HG03378 (cell line): Measurements from ENCODE around the gene DGKI.
A peak's percentile ranks its signal among the peaks of the same experiment; 100 is the strongest.

Source experiments
- ATAC-seq: cut with Tn5 transposase; IDR thresholded peaks from one replicate; pipeline ENCODE4 v1.9.1; 2021; ENCODE audit warnings: mild to moderate bottlenecking, moderate library complexity; ENCODE audit not compliant: unreplicated experiment

DGKI gene

DNA sequence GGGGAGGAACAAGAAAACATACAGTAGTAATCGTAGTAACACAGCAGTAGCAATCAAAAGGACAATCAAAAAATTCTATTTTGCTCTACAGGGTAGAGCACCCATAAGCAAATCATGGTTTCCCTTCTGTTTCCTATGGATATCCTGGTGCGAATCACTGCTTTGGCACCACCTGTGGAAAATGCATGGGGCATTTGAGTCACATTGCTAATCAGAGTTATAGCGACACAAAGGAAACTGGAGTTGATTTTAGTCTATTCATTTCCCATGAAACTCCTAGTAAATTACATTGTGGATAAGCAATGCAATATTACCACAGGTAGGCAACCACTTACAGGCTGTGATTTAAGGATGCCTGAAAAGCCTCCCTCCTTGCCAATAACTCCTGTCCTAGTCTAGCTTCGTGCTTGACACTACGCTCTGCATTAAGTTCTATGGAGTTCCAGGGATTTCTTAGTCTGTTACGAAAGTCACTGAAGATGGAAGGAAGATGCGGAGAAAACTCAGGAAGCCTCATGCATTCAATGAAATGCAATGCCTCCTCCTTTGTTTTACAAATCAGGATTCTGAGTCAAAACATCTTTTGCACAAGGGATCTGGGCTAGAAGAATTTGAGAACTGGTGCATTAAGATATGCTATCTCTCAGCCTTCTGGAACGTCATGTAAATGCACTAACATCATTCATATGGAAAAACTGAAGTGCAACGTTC, 188.4 kb downstream of the DGKI start:
- no peak for ATAC-seq

DNA sequence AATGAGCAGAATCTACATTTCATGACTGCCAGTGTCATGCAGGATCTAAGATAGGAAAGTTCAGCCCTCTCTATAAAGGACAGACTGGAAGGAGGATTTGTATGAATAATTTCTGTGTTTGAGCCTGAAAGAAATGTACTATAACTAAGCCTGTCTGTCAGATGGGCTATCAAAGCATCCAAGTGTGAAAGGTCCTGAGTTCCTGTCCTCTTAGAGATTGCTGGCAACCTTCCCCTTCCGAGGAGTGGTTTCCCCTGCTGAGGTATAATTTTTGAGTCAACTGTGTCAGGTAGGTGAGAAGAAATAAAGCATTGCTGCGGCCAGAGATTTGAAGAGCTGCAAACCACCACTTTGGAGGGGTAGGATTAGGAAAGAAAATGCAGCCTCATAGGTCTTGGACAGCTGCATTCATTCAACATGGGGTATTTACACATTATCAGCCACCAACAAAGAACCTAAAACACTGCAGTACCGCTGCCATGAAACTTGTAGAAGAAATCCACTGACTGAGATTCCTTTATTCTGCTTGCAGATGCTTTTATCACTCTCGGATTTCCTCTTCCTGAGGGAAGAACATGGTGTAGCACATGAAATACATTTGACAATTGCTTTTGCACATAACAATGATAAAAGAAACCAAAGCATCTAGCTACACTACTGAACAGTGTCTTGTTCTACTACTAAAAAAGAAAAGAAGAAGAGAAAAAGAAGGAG, 189.1 kb downstream of the DGKI start:
- ATAC-seq: no peak

DNA sequence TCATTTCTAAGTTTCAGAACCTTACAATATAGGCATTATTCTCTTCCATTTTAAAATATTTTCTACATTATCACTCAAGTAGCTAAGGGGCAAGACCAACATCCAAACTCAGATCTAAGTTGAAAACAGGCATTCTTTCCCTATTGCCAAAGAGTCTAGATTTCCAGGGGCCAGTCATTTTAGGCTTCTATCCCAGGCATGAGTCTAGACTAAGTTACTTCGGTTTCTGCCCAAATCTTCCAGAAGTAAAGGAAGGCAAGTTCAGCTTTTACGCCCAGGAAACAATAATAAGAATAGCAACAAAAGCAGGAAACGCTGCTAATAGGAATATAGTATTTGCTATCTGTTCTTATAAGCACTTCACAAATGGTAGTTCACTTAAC, 189.9 kb downstream of the DGKI start:
- ATAC-seq: no peak

DNA sequence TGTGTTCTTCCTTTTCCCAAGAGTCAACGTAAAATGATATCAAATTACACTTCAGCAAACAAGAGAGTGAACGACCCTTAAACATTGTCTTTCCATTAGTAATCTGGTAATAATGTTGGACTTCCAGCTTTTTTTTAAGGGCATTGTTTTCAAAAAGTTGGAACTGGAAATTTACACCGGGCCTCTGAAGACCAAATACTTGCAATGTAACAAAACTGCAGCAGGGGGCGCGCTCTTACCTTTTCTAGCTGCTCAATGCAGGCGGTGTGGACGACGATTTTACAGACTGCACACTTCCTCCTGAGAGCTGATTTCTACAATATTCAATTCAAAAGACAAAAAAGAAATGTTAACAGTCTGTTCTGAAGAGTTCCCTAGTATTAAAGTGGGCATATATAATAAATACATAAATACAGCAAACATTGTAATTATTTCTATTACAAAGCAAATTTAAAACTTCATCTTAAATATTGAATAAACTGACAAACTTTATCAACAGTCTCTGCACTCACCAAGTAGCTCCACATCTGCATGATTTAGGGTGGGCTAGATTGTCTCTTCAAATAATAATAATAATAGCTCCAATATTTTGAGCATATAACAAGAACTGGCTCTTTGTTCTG, 190.4 kb downstream of the DGKI start:
- ATAC-seq: peak; percentile 82

DNA sequence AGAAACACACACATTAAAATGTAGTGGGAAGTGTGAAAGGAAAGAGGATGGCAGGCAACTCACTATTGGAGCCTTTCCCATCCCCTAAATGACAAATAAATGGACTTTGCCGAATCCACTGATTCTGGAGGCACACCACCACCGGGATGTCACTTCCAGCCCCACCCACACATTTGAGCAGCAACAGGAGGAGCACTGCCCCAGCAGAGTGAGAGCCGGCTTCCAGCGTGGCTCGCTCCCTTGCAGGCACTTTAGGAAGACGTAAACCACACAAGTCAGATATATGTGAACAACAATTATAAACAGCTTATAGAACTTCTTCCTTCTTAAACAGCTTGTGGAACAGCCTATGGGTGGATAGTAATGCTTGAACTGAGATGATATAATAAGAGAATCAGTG, 191.0 kb downstream of the DGKI start:
- no peak for ATAC-seq

DNA sequence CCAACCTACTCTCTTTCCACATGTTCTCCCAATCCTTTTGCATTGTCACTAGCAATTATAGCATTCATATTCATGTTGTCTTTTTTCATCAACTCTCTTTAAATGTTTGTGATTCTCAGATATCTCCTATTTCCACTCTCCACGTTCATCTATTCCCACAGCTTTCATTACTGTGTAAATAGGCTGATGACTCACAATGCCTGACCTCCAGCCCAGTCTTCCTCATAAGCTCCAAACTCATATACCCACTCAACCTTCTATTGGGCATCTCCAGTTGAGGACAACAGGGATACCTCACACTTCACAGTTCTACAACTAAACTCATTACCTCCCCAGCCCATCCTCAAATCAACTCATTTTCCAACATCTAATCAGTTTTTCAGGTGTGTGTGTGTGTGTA, 194.1 kb downstream of the DGKI start:
- no peak for ATAC-seq

DNA sequence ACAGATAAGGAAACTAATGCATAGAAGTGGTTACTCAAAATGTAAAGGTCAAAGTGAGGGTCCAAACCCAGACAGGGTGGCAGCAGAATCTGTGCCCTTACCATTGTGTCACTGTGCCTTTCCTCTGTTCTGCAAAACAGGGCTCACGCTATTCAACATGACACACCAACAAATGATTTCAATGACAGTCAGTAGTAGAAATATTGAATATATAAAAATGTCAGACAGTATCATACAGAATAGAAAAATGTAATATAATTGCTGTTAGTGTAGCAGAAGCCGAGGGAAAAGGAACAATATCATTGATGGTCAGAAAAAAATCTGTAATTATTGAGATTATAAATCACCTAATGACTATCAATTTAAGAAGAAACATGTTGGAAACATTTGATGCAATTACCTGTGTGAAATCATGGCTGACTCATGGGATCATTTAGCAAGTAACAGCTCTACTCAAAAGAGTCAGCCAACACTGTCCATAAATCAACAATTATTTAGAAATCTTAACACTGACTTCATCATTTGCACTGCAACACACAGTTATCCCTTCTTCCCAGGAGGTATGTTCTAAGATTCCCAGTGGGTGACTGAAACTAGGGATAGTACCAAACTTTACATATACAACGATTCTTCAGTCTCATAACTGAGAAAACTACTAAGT, 198.7 kb downstream of the DGKI start:
- ATAC-seq: no peak

DNA sequence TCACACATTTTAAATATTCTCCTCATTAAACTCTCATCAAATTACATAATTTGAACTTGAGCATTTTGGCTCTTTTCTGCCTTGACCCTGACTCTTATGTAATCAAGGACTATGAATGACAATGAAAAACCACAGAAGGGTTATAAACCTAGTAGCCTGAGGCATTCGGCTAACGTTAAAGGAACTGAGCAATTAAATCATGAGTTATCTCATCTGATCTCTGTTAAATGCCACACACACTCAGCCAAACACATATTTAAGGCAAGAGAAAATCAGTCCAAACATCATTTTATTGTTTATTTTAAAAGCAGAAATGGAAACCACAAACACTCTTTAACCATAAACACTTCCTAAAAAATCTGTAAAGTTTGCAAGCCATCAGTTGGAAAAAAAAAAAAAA, 204.3 kb downstream of the DGKI start:
- ATAC-seq: no peak

DNA sequence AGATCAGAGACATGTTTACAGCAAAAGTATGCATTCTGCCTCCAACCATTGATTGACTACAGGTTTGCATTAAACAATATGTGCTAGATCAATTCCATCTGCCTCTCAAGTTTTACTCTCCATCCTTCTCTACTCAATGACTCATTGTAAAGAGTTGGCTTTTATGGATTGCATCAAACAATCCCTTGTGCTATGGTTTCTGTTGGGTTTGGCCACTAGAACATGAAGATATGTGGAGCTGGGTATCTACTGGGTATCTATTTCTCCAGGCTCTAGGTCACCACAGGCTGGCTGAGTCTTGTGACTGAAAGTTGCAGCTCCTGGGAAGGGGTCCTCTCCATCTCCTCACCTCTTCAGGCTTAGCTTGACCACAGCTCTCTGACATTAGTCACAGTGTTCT, 204.7 kb downstream of the DGKI start:
- no peak for ATAC-seq

DNA sequence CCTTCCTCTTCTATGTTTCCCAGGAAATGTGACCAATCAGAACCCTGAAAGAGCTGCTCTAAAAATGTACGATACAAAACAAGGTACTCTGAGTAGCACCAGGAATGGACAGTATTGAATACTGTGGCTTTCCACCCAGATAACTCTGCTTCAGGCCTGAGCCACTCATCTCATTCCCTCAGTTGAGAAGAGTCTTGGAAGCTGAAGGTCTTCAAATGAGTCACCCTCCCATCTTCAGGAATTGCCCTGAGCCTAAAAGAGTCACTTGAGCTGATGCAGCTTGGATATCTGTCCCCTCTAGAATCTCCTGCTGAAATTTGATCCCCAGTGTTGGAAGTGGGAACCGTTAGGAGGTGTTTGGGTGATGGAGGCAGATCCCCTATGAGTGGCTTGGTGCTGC, 210.4 kb downstream of the DGKI start:
- no peak for ATAC-seq

DNA sequence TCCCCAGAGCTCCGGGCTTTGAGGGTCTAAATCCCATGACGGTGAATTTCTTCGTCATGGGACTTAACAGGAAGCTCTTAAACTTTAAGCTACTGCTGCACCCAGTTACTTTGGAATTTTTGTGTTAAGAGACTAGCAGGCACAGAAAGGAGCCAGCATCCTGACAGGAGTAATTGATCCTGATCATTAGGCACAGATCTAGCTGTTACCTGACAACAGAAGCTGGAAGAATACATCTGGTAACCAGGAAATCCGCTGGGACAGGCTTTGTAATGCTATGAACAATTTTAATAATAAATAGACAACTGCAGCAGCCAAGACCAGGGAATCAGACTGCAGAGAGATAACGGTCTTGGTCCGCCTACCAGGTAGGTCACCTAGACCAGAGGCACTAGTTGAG, 210.9 kb downstream of the DGKI start:
- no peak for ATAC-seq

DNA sequence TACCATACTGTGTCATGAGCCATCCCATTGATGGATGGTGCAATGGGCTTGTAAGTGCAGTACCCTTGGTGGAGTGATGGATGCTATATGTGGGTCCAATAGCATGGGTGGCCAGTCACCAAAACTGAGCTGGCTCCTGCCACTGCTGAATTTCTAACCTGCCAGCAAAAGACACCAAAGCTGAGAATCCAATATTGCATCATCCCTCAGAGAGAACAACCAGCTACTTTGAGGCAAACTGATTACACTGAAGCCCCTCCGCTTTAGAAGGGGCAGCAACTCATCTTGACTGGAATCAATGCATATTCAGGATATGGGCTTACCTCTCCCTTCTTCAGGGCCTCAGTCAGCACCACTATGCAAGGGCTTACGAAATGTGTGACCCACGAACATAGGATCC, 211.6 kb downstream of the DGKI start:
- no peak for ATAC-seq

DNA sequence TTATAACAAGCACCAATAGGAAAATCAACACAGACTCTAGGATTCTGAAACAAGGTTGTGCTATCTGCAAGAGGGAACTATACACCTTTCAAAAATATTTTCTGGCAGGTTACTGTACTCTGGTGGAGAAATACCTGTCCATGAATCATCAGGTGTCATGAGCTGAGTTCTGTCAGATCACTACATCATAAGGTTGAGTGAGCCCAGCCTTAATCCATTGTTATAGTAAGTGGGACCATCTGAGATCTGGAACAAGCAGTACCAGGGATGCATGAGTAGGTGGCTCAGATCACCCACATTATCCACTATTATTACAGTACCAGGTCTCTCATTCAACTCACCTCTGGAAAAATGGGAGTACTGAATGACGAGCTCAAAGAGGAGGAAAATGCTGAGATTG, 212.4 kb downstream of the DGKI start:
- ATAC-seq: no peak

DNA sequence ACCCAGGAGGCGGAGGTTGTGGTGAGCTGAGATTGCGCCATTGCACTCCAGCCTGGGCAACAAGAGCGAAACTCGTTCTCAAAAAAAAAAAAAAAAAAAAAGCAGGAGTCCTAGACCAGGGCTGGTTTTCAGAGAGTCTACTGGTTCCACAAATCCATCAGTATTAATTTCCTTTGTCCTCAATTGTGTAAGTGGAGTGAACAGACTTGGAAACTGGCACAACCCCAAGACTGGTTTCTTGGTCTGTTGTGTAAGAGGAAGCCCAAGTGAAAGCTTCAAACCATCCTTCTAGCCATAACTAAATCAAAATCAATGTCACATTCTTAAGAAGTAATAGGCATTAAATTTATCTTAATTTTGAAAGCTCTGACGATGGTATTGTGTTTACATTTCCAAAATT, 213.6 kb downstream of the DGKI start:
- ATAC-seq: no peak

DNA sequence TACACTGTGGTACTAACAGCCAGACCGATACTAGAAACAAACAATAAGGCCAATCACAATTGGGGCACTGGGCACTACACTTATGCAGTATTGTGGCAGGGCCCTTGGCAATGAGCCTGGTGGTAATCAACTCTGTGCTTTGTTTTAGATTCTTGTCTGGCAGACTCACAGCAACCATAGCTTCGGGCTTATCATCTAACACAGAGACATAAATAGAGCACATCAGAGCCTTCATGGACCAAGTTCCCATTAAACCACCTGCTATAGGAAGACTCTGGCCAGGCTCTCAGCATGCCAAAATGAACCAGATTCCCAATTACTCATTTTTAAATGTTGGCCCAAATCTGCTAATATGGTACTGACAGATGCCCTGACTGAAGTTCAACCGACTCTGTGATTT, 218.6 kb downstream of the DGKI start:
- ATAC-seq: no peak

DNA sequence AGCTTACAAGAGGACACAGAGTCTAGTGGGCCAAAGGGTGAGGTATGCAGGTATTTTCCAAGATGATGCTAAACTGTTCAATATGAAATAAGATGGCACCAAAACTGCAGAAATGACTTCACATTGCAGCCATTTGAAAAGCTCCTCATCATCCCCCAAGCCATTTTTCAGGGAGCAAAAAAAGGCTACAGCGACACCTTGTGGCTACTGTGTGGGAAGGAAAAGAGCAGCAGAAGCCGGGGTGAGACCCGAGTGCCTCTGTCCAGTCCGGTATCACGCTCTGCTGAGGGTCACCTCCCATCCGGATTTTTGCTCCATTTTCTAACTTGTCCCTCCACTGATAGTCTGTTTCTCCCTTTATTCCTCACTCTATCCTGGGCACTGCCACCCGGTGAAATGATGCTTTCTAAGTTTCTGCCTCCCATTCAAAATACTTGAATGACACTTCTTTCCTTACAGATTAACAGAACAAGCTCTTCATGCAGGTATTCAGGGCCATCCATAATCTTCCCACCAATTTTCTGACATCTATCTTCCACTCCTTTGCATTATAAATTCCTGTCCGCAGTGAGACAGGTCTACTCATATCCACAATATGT, 220.2 kb downstream of the DGKI start:
- ATAC-seq: peak; percentile 73

DNA sequence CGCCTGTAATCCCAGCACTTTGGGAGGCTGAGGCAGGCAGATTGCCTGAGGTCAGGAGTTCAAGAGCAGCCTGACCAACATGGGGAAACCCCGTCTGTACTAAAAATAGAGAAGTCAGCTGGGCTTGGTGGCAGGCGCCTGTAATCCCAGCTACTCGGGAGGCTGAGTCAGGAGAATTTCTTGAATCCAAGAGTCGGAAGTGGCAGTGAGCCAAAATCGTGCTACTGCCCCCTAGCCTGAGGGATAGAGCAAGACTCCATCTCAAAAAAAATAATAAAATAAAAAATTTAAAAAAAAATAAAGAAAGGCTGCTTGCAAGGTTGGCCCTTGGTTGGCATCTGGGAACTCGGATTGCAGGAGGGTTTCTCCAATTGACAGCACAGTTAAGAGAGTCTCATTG, 221.6 kb downstream of the DGKI start:
- no peak for ATAC-seq

DNA sequence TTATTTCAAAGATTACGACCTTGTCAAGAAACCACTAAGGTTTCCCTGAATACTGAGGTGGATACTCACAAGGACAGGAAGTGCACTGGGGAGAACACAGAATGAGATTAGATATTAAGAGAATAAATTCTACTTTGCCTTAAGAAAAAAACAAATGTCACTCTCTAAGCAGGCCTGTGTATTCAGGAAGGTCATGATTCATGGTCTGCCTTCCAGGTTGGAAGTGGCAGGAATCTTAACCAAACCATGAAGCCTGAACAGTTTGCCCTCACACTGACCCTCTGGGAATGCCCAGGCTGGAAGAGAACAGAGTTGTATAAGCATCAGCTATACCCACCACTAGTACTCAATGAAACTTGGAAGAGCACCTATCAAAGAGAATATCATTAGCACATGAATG, 227.6 kb downstream of the DGKI start:
- ATAC-seq: no peak

DNA sequence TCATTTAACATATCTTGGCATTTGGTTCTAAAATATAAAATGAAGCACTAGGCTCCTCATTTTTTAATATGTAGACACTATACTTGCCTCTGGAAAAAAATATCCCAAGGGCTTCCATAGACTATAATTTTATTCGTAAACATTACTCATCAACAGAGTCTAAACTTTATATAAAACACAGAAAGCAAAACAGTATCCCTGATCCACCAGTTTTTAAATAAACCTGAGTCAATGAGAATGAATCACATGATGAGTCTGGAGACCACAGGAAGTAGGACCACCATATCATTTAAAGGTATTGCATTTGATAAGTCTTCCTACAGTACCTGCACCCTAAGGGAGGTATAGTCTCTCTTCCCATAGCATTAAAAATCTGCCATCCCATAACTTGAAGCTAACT, 228.0 kb downstream of the DGKI start:
- no peak for ATAC-seq

DNA sequence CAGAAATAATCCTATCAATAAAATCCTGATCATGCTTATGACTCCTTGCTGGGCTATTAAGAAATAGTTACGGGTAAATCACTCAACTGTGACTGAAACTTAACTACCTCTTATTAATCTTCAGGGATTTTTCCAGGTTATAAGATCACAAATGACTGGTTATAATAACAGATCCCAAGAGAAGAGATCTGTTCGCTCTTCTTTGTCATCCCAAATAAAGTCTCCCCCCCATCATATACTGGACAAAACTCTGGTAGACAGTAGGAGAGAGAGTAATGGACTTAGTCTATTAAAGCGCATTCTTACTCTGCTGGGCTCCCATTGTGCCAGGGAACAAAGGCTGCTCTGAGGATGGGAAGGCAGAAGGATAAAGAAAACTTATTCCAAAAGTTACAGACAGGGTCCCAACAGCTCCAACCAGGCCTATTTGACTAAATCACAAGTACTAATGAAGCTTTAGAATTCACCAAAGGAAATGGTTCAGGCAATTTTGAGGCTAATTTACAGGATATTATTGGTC, 233.7 kb downstream of the DGKI start:
- no peak for ATAC-seq

DNA sequence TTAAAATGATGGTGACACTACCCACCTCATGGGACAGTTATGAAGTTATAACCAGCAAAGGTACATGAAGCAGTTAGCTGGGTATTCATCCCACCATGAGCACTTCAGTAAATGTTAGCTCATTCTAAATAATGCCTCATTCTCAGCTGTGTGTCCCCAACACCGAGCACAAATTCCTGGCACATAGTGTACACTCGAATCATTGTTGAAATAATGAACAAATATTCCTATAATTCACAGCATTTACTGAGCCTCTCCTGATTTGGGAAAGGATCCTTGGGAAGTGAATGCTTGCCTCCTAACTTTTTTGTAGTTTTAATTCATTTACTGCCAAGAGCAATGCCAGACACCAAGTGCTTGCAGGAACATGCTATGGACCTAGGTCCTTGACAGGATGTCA, 235.2 kb downstream of the DGKI start:
- ATAC-seq: no peak
